Endothelial cell of umbilical vein (primary cell): Measurements from ENCODE around the gene LRR1. TPM values are rescaled to one million over a fixed set of nuclear protein-coding genes. Genes with fewer than 3 reads are reported as not detected.

Source experiments
- BruUV-seq: library from RNA; stranded (reverse); fragments of 400-500 nt; replicated peaks from 2 replicates; lab custom pipeline; 2021; lab: Mats Ljungman, UMichigan
- CTCF ChIA-PET: fragments of 300-600, 350-600 bp; sonication (Branson Sonifier 250); formaldehyde crosslinking; loops from one replicate; lab custom pipeline; 2021; ENCODE audit warnings: antibody characterized with exemption, inconsistent platforms; lab: Charles Lee
- POLR2A ChIA-PET: fragments of 300-600, 350-600 bp; sonication (Branson Sonifier 250); formaldehyde crosslinking; loops from one replicate; lab custom pipeline; 2021; ENCODE audit warnings: antibody characterized with exemption, inconsistent platforms; lab: Charles Lee
- DNase-seq: peaks from one replicate; pipeline ENCODE4 v3.0.0-alpha.2; 2011; ENCODE audit warnings: low read depth, low spot score
- FAIRE-seq: peaks from 2 replicates; lab custom pipeline; 2011; peaks lifted over from hg19 to GRCh38; lab: Jason Lieb, UNC
- H2AFZ ChIP-seq: 2 replicates; pipeline ENCODE4 v1.6.0; 2012; ENCODE audit warnings: low read depth, low read length, control low read depth, inconsistent platforms
- H3K27ac ChIP-seq: 2 replicates; pipeline ENCODE4 v1.5.1; 2011; ENCODE audit warnings: low read depth, mild to moderate bottlenecking, control low read depth, low read length, moderate library complexity; ENCODE audit not compliant: insufficient read depth
- H3K27me3 ChIP-seq, 2 experiments: 2 replicates each; pipeline versions ENCODE4 v1.6.0 to v1.6.1; 2011; ENCODE audit warnings: low read length in 2 of 2, mixed read lengths in 1 of 2; ENCODE audit not compliant: control insufficient read depth in 2 of 2, insufficient read depth in 2 of 2
- H3K36me3 ChIP-seq, 2 experiments: 2 replicates in 1 of 2; 3 replicates in 1 of 2; pipeline ENCODE4 v1.5.1; 2011; ENCODE audit warnings: low read length in 2 of 2, mild to moderate bottlenecking in 1 of 2, moderate library complexity in 1 of 2; ENCODE audit not compliant: control insufficient read depth in 2 of 2, insufficient read depth in 2 of 2; ENCODE audit errors: extremely low read depth in 1 of 2
- H3K4me1 ChIP-seq: 3 replicates; pipeline ENCODE4 v1.5.1; 2011; ENCODE audit warnings: mild to moderate bottlenecking, low read length; ENCODE audit not compliant: control insufficient read depth, insufficient read depth; ENCODE audit errors: extremely low read depth
- H3K4me2 ChIP-seq: 2 replicates; pipeline ENCODE4 v1.6.1; 2011; ENCODE audit warnings: low read length, control low read depth, mixed read lengths; ENCODE audit not compliant: insufficient read depth
- H3K4me3 ChIP-seq, 3 experiments: fragments of 200-600 bp in 1 of 3; sonication (generic), shearing (Covaris generic) in 1 of 3; replicated peaks in 1 of 3; 2 replicates each; pipeline ENCODE4 v1.5.1; 2011 to 2016; ENCODE audit warnings: control low read depth in 3 of 3, low read length in 3 of 3, mild to moderate bottlenecking in 2 of 3, inconsistent platforms in 1 of 3, low read depth in 1 of 3, moderate library complexity in 1 of 3; ENCODE audit not compliant: insufficient read depth in 1 of 3
- H3K79me2 ChIP-seq: 2 replicates; pipeline ENCODE4 v1.6.0; 2012; ENCODE audit warnings: low read length, inconsistent platforms; ENCODE audit not compliant: control insufficient read depth, insufficient read depth
- H3K9ac ChIP-seq: replicated peaks from 2 replicates; pipeline ENCODE3; 2011; ENCODE audit warnings: low read length, control low read depth; ENCODE audit not compliant: insufficient read depth; ENCODE audit errors: extremely low read depth
- H3K9me1 ChIP-seq: replicated peaks from 3 replicates; pipeline ENCODE4 v1.6.0; 2011; ENCODE audit warnings: mild to moderate bottlenecking, low read length; ENCODE audit not compliant: control insufficient read depth, insufficient read depth; ENCODE audit errors: extremely low read depth
- H3K9me3 ChIP-seq: replicated peaks from 2 replicates; pipeline ENCODE4 v1.5.1; 2012; ENCODE audit warnings: low read length, inconsistent platforms; ENCODE audit not compliant: control insufficient read depth, insufficient read depth
- H4K20me1 ChIP-seq: replicated peaks from 2 replicates; pipeline ENCODE3; 2011; ENCODE audit warnings: mild to moderate bottlenecking, low read length; ENCODE audit not compliant: control insufficient read depth, insufficient read depth; ENCODE audit errors: extremely low read depth
- EZH2 ChIP-seq: IDR thresholded peaks from 2 replicates; pipeline ENCODE4 v1.6.1; 2012; ENCODE audit warnings: borderline replicate concordance, low read depth, mild to moderate bottlenecking, moderate library complexity, low read length, inconsistent platforms; ENCODE audit not compliant: severe bottlenecking
- FOS ChIP-seq: IDR thresholded peaks from 2 replicates; pipeline ENCODE4 v1.6.1; 2011; ENCODE audit warnings: mild to moderate bottlenecking, low read length, moderate library complexity, borderline replicate concordance; ENCODE audit not compliant: insufficient read depth
- GATA2 ChIP-seq: IDR thresholded peaks from 2 replicates; pipeline ENCODE4 v1.7.0; 2011; ENCODE audit warnings: low read depth, mild to moderate bottlenecking, moderate library complexity, mixed read lengths, low read length; ENCODE audit not compliant: insufficient read length, insufficient read depth
- JUN ChIP-seq: IDR thresholded peaks from 2 replicates; pipeline ENCODE4 v1.6.1; 2011; ENCODE audit warnings: borderline replicate concordance, low read depth; ENCODE audit not compliant: insufficient read length, insufficient read depth
- MYC ChIP-seq: IDR thresholded peaks from one replicate; pipeline ENCODE4 v1.6.1; 2011; ENCODE audit warnings: mild to moderate bottlenecking, low read depth, low read length
- POLR2A ChIP-seq: IDR thresholded peaks from 2 replicates; pipeline ENCODE4 v1.6.1; 2012; ENCODE audit warnings: low read depth, mild to moderate bottlenecking, control low read depth, low read length
- POLR2AphosphoS5 ChIP-seq: IDR thresholded peaks from 2 replicates; pipeline ENCODE4 v1.6.1; 2012; ENCODE audit warnings: low read depth, mild to moderate bottlenecking, control low read depth, low read length, moderate library complexity; ENCODE audit not compliant: insufficient read depth
- dilution Hi-C: fragments of 300-500 bp; cut with MboI; formaldehyde crosslinking; loops from one replicate; pipeline ENCODE4 v1.15.0; 2019; ENCODE audit warnings: low sequenced_read_pairs; ENCODE audit not compliant: extremely low pct_ligation_motif_present
- intact Hi-C: fragments of 100-400 bp; cut with micrococcal nuclease; formaldehyde crosslinking; loops from one replicate; pipeline ENCODE4 v1.10.0; 2022
- polyA plus RNA-seq, 4 experiments: library from polyadenylated mRNA; depleted of rRNA in 3 of 4; stranded (reverse) in 3 of 4; unstranded in 1 of 4; fragments of >200 nt; gene quantifications; 2 replicates each; pipeline versions ENCODE4 v1.2.1 to v1.2.3, GENCODE V29; 2011 to 2012; ENCODE audit warnings: missing spikeins in 1 of 4
- total RNA-seq: library from RNA; stranded (reverse); gene quantifications from 2 replicates; pipeline ENCODE4 v1.2.3, GENCODE V29; 2021
- TF ChIP-seq, protein P1 (sequence below), 2 donors: IDR thresholded peaks; 1 replicate in 1 of 2; 2 replicates in 1 of 2; pipeline ENCODE4 v1.5.1; 2011; ENCODE audit warnings: low read length in 2 of 2, mild to moderate bottlenecking in 2 of 2, moderate library complexity in 2 of 2, control low read depth in 1 of 2, inconsistent platforms in 1 of 2, low read depth in 1 of 2; ENCODE audit not compliant: insufficient read depth in 1 of 2; ENCODE audit errors: extremely low read depth in 1 of 2
- TF ChIP-seq, protein P2 (sequence below): IDR thresholded peaks from 2 replicates; pipeline ENCODE4 v1.6.1; 2011; ENCODE audit not compliant: insufficient read depth, insufficient read length

Gene LRR1
- total and polyA plus RNA-seq, 2 donors (not counting 3 experiments of a cell fraction or from before 2014, with no cell fraction given) = 17.7 to 30.9 TPM

GRCh38 chr14:49585803-49586672 lies 12.7 kb upstream of the LRR1 start, which contains the start of gene RPS29:
Gene RPS29 (minus strand): TSS chr14:49586380. CDS start chr14:49586346, 34 bp downstream.
- Histone ChIP-seq H3K9ac (peak within 1 kb of the TSS; percentile 92), H3K4me2 (peak within 1 kb of the TSS; percentile 94), H3K4me3 (peak within 1 kb of the TSS; percentile 90 to 99 (median 97)), H3K36me3 (peaks cover 6 to 8% of the 10 kb centered on the region in 2 experiments), H3K4me1 (peaks cover 10% of the 10 kb centered on the region), H2AFZ (peak within 1 kb of the TSS; percentile 36), H3K27me3 (no peaks in the 10 kb centered on the region), H3K9me3 (no peaks in the 10 kb centered on the region), H4K20me1 (peaks cover 5% of the 10 kb centered on the region), H3K9me1 (no peaks in the 10 kb centered on the region), H3K27ac (peak within 1 kb of the TSS; percentile 82), H3K79me2 (peaks cover 49% of the 10 kb centered on the region)
- TF ChIP-seq POLR2A (peak; percentile 95), JUN (peak; percentile 93), EZH2 (no peak), POLR2AphosphoS5 (no peak), GATA2 (no peak), MYC (no peak), FOS (no peak)
- TF ChIP-seq, protein P1, sequence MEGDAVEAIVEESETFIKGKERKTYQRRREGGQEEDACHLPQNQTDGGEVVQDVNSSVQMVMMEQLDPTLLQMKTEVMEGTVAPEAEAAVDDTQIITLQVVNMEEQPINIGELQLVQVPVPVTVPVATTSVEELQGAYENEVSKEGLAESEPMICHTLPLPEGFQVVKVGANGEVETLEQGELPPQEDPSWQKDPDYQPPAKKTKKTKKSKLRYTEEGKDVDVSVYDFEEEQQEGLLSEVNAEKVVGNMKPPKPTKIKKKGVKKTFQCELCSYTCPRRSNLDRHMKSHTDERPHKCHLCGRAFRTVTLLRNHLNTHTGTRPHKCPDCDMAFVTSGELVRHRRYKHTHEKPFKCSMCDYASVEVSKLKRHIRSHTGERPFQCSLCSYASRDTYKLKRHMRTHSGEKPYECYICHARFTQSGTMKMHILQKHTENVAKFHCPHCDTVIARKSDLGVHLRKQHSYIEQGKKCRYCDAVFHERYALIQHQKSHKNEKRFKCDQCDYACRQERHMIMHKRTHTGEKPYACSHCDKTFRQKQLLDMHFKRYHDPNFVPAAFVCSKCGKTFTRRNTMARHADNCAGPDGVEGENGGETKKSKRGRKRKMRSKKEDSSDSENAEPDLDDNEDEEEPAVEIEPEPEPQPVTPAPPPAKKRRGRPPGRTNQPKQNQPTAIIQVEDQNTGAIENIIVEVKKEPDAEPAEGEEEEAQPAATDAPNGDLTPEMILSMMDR (IDR thresholded peaks at IDR 0.05; ENCODE audit: extremely low read depth in 1 of 2, insufficient read depth in 1 of 2, low read depth in 1 of 2, low read length in 2 of 2) = no peak
- TF ChIP-seq, protein P2, sequence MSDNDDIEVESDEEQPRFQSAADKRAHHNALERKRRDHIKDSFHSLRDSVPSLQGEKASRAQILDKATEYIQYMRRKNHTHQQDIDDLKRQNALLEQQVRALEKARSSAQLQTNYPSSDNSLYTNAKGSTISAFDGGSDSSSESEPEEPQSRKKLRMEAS = peak; percentile 5
- DNase-seq (peak; percentile 100), FAIRE-seq (peak; percentile 82)
- intact Hi-C loops = loop anchor here (1.0 to 5.0 kb wide), 7 partner anchors 12 to 181 kb away; partner anchors contain the start of genes KLHDC1, LRR1, MGAT2 and RPL36AL
- BruUV-seq = TSS peak; percentile 59
- CTCF ChIA-PET = interaction anchor here (0.8 to 3.8 kb wide), 10 partner anchors 9 to 124 kb away, joined by 3 to 30 read pairs (median 10); partner anchors contain the start of genes LRR1, MGAT2 and RPL36AL
- POLR2A ChIA-PET = interaction anchor here (0.5 to 2.5 kb wide), 5 partner anchors 9 to 182 kb away, joined by 3 to 12 read pairs (median 10); partner anchors contain the start of genes KLHDC2, LRR1, MGAT2 and RPL36AL
- dilution Hi-C loops = no loop called here
